GM19468 (cell line): ENCODE measurements around the gene CEACAM18.
"Not testable (repeated sequence)": the region's sequence is repeated elsewhere in the genome, so short reads cannot be mapped to it uniquely, and the experiment has no call there.

ENCODE experiments used
- ATAC-seq: cut with Tn5 transposase; IDR thresholded peaks from one replicate; pipeline ENCODE4 v1.9.1; 2021; ENCODE audit warnings: mild to moderate bottlenecking, moderate library complexity, moderate number of reproducible peaks; ENCODE audit not compliant: unreplicated experiment; ENCODE audit errors: extremely low read depth

CEACAM18 gene

DNA sequence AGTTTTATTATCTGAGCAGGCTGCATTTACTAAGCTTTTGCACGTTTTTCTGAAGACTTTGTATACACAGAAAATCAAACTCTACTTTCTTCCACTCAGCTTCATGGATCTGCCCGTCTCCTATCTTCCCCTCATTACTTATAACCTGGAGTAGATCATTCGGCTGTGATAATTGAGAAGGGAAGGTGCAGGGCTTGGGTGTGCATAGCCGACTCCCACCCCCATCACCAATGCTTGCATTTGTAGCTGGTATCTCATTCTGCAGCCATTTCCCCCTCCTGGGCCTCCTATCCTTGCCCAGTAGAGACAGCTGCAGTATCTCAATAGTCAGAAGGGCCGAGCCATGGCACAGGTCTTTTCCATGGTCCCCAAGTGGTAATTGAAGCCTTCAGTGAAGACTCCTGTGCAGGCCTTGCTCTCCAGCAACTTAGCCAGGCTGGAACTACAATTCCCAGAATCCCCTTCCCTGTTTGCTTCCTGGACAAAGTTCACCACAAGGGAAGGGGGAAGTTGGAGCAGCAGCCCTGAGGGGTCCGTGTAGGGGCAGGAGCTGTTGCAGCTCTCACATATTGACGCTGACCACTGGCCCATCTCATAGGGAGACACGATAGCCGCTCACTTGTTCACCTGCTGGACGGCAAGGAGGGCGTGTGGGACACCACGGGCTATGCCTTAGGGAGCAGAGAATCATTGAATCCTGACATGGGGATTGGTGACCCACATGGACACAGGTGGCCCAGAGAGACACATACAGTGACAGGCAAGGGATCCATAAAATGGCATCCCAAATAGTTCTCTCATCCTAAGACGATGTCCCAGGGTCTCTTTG lies 18.0 kb upstream of the CEACAM18 start:
- no peak for ATAC-seq

DNA sequence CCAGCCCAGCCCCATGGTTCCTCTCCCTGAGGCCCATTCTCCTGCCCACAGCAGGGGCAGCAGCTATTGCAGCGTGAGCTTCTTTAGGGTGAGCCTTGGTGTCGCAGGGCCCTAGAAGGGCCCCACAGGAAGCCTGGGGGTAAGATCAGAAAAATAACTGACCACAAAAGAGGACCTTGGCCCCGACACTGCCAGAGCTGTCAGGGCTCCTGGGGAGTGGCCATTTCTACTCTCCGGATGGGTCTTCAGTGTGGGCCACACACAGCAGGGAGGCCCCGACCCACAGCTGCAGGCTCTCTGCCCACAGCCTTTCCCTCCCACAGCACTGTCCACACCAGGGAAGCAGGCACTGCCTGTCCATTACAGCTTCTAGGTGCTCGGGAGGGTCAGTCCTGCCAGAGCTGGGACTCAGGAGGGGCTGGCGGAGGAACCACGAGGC lies 16.6 kb upstream of the CEACAM18 start:
- ATAC-seq = no peak

GRCh38 chr19:51462276-51462675 lies 16.1 kb upstream of the CEACAM18 start:
- ATAC-seq = no peak

- ATAC-seq = no peak
Measured at GRCh38 chr19:51462681-51463080, 15.7 kb upstream of the CEACAM18 start.

DNA sequence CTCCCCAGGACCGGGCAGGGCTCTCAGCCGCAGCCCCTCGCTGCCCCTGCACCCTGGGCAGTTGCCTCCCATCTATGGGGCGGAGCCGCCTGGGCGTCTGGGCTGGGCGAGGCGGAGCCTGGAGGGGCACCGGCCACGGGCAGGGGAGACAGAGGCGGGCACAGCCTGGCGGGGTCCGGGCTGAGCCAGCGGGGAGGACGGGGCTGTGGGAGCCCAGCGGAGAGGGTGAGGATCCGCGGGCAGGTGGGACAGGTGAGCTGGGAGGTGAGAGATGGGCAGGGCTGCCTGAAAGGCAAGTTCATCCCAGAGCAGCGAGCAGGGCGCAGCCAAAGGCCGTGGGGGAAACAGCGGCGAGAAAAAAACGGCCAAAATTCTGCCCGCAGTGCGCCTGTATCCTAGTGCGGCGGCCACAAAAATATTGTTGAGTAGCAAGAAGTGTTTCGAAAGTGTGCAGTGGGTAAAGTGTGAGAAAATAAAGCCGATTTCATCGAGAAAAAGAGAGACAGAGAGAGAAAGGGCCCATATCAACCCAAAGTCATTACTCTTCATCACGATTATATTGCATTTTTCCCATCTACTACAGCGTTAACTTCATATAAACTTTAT lies 14.3 kb upstream of the CEACAM18 start:
- ATAC-seq = not testable (repeated sequence)

DNA sequence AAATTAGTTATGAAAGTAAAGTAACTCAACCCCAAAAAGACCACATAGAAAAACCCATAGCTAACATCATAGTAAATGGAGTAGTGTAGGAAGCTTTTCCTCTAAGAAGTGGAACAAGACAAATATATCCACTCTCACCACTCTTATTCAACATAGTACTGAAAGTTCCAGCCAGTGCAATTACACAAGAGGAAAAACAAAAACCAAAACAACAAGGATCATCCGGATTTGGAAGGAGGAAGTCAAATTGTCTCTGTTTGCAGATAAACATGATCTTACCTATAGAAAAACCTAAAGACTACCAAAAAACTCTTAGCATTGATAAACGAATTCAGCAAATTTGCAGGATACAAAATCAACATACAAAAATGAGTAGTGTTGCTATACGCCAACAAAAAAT lies 11.6 kb upstream of the CEACAM18 start:
- no peak for ATAC-seq

DNA sequence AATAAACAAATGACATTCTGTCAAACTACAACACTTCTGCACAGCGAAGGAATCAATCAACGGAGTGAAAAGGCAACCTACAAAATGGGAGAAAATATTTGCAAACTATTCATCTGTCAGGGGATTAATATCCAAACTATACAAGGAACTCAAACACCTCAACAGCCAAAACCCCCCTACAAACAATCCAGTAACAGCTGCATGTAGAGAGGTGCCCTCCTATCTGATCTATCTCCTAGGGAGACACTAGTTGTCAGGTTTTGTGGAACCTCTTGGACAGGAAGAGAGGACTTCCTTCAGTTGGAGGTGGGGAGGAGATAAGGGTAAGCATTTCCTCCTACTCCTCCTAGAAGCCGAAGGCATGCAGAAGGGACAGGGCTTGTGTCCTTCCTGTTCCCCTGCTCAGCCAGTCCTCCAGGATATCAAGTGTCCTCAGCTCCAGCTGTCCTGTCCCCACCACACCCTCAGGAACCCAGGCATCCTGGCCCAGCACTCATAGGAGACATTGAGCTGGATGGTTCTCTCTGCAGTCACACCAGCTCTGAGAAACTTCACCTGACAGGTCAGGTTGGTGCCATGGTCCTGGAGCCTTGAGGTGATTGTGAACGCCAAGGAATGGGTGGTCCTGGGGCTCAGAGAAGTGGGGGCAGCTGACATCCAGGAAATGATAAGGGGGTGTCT lies 10.3 kb upstream of the CEACAM18 start:
- ATAC-seq = no peak

- ATAC-seq = no peak
Measured at GRCh38 chr19:51468545-51468920, 9.8 kb upstream of the CEACAM18 start.

DNA sequence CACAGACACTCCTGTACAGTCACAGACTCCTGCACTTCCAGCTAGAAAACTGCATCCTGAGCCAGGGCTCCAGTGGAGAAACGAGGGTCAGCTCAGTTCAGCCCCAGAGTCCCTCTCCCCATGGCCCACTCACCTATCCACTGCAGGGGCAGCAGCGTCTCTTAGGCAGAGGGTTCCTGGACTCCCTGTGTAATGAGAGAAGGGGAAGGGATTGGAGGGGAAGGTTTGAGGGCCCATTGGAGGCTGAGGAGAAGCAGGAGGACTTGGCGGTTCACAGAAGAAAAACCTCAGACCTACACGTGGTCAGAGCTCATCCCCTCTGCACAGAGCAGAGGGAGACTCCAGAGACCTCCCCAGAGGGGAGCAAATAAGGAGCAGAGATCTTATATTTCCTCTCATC lies 9.2 kb upstream of the CEACAM18 start:
- ATAC-seq = no peak

GRCh38 chr19:51469629-51470028 lies 8.7 kb upstream of the CEACAM18 start:
- ATAC-seq = no peak

DNA sequence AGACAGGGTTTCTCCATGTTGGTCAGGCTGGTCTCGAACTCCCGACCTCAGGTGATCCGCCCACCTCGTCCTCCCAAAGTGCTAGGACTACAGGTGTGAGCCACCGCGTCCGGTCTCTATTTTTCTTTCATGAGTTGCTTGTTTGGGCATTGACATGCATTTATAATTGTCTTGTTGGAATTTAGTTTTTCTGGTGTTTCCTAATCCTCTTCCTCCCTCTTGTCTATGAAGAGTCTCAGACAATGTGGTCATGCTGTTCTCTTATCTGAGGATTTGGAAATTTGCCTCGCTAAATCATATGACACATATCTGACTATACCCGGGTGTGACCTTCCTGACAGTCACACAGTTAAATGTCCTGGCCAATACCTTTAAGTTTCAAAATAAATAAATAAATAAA lies 7.4 kb upstream of the CEACAM18 start:
- ATAC-seq = no peak

GRCh38 chr19:51471527-51471926 lies 6.8 kb upstream of the CEACAM18 start:
- ATAC-seq = no peak

DNA sequence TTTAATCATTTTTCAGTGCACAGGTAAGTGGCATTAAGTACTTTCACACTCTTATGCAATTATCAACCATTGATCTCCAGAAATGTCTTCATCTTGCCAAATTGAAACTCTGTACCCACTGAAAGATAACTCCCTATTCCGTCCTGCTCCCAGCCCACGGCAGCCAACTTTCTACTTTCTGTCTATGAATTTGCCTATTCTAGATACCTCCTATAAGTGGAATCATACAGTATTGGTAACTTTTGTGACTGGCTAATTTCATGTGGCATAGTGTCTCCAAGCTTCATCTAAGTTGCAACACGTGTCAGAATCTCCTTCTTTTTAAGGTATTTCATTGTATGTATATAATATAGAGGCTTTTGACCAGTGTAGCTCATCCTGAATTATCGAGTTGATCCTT lies 5.7 kb upstream of the CEACAM18 start:
- ATAC-seq = no peak

DNA sequence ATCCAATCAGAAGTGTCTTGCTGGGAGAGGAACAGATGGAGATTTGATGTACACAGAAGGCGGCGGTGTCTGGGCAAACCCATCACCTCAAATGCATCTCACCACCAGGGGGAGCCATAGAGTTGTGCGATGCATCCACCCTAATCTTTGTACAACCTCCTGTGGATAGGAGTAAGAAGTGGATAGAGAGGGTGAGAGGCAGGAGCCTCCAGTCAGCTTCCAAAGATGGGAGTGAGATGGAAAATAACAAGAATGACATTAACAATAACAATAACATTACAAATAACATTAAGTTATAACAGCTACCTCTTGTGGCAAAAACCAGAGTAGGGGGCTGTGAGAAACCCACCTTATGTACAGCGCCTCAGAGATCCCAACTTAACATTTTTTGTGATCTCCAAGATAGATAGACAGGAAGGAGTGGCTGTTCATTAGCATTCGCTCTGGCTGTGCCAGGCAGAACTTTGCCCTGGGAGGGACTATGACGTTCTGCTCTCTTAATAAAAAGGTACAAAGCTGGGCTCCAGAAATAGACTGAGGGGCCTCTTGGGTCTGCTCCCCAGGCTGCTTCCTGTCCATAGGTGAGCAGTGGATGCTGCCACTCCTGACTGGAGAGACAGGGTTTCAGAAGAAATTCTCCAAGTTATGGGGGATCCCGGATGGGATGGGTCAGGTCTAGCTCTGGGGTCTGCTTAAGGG lies 5.2 kb upstream of the CEACAM18 start:
- ATAC-seq = no peak

DNA sequence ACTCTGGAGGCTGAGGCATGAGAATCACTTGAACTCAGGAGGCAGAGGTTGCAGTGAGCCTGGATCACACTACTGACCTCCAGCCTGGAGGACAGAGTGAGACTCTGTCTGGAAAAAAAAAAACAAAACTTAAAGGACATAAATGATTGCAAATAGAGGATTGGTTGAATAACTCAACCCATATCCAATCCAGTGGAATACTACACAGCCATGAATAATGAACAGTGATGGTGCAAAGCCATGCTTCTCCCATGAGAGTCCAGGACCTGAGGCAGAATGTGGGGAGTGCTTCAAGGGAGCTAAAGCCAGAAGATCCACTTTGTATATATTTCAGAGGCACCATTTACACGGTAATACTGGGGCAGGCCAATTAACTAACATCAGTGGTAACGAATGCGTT lies 2.2 kb upstream of the CEACAM18 start:
- ATAC-seq = no peak

GRCh38 chr19:51477344-51477743 lies 995 bp upstream of the CEACAM18 start:
- no peak for ATAC-seq

DNA sequence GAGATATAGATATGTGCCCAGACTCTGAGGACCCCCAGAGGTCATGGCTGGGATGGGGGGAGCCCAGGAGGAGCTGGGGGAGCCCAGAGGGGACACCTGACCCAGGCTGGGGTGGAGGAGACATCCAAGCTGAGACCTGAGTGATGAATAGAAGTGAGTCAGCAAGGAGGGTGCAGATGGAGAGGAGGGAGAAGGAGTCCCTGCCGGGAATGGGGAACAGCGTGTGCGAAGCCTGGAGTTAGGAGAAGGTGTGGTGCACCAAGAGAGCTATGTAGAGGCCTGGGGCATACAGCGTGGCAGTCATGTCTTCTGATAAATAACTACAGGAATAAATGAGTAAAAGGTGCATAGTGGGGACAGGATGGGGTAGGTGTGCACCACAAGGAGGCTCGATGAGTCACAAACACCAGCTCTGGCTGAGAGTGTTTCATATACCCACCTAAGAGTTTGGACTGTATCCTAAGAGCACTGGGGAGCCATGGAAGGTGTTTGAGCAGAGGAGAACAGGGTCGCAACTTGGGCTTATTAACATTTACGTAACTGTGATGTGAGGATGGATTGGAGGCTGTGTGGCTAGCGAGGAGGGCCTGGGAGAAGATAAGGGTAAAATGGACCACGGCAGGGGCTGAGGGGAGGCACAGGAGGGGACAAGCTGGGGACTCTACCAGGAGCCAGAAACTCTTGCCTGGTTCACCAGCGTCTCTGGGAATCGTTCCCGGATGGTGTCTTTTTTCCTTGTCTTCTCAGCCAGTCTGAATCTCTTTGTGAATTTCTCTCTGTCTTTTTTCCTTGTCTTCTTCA lies 1.4 kb downstream of the CEACAM18 start:
- no peak for ATAC-seq

- no peak for ATAC-seq
Measured at GRCh38 chr19:51480590-51480989, 2.3 kb downstream of the CEACAM18 start.

DNA sequence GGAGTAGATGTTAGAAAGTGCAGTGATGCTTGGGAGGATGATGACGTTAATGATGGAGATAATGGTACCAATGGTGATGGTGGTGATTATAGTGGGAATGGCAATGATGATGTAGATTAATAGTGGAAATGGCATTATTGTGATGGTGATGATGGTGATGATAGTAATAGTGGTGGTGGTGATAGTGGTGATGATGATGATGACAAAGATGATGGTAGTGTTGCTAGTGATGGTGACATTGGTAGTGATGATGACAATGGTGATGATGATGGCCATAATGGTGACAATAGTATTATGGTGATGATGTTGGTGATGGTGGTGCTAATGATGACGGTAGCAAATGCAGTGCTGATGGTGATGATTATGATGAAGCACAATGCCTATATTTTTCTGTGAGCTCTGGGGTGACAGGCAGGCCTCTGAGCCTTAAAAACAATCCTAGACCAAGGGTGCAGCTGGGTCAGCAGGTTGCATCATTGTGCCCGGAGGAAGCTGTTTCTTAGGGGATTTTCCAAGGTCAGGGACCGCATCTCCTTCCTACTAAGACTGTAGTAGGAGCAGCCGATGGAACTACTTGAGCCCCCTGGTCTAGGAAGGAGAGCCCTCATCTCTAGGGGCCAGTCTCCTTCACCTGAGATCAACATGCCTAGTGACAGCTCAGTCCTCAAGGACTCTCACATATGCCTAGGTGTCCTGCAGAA lies 7.8 kb downstream of the CEACAM18 start:
- ATAC-seq = no peak
